Tongue (tissue), 2 donors: Measurements from ENCODE around the gene PIAS1. TPM values are rescaled to one million over a fixed set of nuclear protein-coding genes. Genes with fewer than 3 reads are reported as not detected.
"Not testable (repeated sequence)": the region's sequence is repeated elsewhere in the genome, so short reads cannot be mapped to it uniquely, and the experiment has no call there.

Experiments
- DNase-seq: peaks from one replicate; pipeline ENCODE4 v3.0.0-alpha.2; 2015
- total RNA-seq: library from RNA; depleted of rRNA; stranded (reverse); fragments of >200 nt; gene quantifications from one replicate; pipeline ENCODE4 v1.2.3, GENCODE V29; 2014

The PIAS1 gene
- total RNA-seq, 1 donor from 2014 or later = 45.0 TPM

GRCh38 chr15:68184616-68185480 is 130.7 kb downstream of the PIAS1 start:
- no peak for DNase-seq

- no peak for DNase-seq
Observed at GRCh38 chr15:68186671-68187397, 132.7 kb downstream of the PIAS1 start.

- DNase-seq = peak; percentile 94
Observed at GRCh38 chr15:68187559-68187958, 133.4 kb downstream of the PIAS1 start.

DNA sequence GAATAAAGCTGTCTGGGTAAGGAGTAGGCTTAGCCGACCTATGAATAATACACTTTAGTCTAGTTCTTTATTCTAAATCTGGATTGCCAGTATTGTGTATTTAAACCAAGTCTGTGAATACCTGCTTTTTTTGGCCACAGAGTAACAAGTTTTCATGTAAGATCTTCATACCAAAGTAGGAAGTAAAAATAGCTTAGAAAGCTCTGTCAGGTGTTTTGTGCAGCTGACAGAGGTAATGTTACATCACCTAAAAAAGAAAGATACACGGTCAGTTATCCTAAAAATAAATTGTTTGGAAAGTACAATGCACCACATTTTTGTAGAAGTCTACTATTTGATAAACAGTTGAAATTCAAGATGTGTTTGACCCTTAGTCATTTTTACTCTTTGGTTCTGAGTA is 134.5 kb downstream of the PIAS1 start:
- DNase-seq = no peak

DNA sequence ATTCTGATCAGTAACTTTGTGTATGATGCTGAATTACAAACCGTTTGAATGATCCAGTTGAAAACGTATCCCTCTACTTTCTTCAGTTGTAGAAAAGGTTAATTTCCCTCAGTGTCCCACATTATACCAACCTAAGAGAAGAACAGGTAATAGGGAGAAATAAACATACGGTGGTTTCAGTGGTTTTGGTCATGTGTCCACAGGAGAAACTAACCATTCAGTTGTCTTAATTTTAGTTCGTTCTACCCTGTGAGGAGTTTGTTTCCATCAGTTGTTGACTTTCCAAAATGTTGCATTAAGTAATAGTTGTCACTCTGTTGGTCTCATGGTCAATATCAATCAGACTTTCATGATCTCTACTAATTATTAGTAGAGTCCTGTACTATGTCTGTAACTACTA is 135.9 kb downstream of the PIAS1 start:
- DNase-seq = no peak

GRCh38 chr15:68191555-68191954 is 137.4 kb downstream of the PIAS1 start:
- DNase-seq = no peak

- no peak for DNase-seq
Observed at GRCh38 chr15:68192117-68192516, 138.0 kb downstream of the PIAS1 start.

GRCh38 chr15:68192804-68193486 is 138.8 kb downstream of the PIAS1 start:
- peak; percentile 62 for DNase-seq

DNA sequence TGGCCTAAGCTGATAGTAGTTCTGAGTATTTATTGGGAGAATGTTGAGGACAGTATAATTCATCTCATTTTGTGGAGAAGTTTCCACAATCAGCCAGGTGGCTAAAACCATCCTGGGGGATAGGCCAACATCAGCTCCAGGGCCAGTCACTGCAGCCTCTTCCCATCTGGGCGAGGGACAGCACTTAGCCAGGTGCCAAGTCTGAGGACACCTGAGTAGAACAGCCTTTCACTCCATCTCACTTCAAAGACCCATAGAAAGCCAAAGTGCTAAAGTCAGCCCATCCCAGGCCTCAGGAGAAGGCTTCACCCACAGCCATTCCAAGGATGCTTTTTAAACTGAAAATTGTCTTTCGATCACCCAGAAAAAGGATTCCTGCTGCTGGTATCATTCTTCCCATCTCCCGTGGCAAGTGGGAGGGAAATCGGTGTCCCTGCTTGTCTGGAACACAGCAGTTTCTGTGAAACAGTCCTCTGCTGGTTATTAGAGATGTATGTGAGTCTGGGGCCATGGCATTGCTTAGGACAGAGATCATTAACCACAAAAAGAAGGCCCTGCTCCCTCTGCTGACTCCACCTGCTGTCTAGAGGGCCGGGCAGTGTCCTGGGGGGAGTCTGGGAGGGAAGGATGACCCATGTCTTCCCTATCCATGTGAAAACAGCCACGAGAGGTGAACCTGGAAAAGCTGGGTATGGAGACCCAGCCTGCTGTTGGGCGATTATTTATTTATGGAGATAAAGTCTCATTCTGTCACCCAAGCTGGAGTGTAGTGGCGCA is 141.4 kb downstream of the PIAS1 start:
- DNase-seq = no peak

DNA sequence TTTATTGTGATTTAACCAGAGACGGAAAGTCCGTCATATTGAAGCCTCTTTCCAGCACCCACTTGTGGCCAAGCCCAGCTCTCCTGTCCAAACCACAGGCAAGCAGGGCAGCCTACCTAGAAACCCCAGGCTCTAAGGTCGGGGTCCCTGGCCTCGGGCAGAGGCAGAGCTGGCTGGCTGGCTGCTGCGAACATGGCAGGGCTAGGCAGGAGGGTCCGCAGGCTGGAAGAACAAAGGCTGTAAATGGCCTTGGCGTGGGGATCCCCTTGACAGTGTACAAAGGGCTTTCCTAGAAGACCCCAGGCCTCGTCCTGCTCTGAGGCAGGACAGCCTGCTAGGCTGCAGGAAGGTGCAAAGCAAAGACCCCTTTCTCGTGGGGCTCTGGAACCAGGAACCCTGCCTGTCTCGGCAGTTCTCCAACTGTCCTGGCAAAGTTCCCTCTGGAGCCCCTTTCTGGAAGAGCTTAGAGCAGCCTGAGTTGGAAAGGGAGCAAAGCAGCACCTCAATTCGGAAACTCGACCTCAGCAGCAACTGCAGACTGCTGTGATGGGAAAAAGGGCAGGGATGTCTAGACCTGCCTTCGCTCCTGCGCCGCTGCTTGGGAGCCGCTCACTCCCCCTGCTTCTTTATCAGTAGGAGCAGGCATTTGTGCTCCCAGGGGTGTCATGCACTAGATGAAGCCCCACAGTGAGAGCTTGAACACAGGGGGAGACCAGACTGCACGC is 142.5 kb downstream of the PIAS1 start:
- no peak for DNase-seq

DNA sequence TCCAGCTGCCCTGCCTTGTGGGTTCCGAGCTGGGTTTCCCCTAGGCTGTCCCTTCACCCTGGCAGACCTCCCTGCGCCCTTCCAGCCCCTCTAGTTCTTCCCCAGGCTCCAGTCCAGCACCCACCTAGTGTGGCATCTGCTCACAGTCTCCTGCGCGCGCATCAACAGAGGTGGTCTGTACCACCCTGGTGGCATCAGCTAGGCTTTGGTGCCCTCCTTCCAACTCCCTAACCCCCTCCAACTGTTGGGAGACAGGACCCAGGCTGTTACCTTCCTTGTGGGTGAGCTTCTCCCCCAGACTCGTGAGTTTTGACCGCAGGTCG is 143.0 kb downstream of the PIAS1 start:
- DNase-seq = no peak

GRCh38 chr15:68197661-68198437 is 143.7 kb downstream of the PIAS1 start:
- no peak for DNase-seq

GRCh38 chr15:68199340-68199739 is 145.2 kb downstream of the PIAS1 start:
- no peak for DNase-seq

DNA sequence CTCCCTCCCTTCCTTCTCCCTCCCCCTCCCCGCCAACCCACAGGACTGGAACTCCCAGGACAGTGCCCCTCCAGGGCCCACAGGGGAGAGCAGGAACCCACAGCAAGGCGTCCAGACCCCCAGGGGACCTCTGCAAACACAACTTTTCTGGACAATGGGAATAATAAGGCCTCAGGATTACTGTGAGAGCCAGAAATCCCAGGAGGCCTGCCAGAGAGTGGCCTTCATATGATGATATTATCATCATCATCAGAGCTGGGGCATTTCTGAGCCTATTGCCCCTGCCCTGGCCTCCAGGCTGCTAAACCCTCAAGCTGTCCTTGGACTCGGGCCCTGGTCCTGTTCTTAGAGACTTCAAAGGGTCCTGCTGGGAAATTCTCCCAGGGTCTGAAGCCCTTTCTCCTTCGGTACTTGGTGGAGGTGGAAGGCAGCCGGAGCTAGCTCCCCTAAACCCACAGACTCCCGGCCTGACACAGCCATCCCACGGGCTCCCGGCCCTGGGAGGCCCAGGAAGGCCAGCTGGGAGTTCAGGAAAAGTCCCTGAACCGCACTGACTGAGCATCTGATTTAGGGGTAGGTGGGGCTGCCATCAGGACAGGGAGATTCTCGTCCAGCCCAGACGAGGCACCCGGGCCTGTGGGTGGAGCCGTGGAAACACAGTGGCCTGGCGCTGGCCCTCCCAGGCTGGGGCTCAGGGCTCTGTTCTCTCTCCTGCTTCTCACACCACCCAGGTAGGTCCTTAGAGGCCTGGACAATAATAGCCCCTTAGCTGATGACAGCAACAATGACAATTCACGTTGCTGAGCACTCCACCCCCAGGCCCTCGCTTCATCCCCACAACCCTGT is 146.1 kb downstream of the PIAS1 start:
- no peak for DNase-seq

- no peak for DNase-seq
Observed at GRCh38 chr15:68201153-68201878, 147.2 kb downstream of the PIAS1 start.

DNA sequence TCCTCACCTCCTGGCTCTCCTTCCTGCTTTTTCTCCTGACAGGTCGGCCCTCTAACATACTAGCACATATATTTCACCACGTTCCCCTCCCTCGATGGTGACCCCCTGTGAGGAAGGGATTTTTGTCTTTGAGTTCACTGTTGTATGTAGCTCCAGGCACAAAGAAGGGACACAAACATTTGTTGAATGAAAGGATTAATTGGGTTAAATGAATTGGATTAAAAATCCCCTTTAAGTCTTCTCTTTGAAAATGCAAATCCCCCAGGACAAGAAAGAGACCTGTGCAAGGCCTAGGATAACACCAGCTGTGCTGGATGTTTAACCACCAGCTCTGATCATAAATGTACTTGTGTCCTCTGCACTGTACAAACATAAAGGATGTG is 147.8 kb downstream of the PIAS1 start:
- no peak for DNase-seq

DNA sequence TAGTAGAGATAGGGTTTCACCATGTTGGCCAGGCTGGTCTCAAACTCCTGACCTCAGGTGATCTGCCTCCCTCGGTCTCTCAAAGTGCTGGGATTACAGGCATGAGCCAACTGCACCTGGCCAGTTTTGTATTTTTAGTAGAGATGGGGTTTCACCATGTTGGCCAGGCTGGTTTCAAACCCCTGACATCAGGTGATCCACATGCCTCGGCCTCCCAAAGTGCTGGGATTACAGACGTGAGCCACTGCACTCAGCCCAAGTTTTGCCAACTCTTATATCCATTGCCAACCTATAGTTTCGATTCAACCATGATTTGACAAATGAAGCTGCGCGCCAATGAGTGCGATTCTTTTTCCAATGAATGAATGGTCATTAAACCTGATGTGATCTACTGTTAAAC is 148.9 kb downstream of the PIAS1 start:
- DNase-seq = not testable (repeated sequence)

DNA sequence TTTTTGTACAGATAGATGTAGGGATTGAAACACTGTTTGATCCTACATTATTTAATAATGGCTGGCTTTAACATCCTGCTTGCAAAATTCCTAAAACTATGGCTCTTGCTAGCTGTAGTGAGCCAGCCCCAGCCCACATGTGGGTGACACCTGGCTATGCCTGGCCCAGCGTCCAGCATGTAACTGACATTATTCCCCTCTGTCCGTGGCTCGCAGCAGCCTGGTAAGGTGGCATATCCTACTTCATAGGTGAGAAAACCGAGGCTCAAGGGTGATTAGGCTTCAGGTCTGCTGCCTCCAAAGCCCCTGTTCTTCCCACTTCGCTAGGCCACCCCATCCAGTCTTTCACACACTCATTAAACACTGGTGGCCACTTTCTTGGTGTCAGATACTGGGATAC is 149.4 kb downstream of the PIAS1 start:
- no peak for DNase-seq

DNA sequence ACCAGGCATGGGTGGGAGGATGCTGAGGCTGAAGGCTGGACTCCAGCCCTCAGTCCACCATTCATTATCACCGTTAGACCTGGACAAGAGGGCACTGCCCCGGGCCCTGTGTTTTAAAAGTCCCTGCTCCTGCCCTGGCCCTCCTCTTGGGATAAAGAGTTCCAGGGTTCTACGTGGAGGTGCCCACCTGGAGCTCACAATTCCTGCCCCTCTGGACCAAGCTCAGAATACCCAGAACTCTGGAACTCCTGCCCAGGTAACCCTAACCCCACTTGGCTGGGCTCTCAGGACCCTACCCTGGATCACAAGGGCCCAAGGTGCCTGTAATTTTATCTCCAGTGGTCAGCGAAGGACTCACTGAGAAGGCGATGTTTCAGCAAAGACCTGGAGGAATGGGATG is 149.8 kb downstream of the PIAS1 start:
- no peak for DNase-seq
